Measurements from ENCODE around the gene CRADD. TPM values are rescaled to one million over a fixed set of nuclear protein-coding genes. Genes with fewer than 3 reads are reported as not detected.

CRADD gene
- total RNA-seq, 1 experiment from 2014 or later: 7.6 TPM

DNA sequence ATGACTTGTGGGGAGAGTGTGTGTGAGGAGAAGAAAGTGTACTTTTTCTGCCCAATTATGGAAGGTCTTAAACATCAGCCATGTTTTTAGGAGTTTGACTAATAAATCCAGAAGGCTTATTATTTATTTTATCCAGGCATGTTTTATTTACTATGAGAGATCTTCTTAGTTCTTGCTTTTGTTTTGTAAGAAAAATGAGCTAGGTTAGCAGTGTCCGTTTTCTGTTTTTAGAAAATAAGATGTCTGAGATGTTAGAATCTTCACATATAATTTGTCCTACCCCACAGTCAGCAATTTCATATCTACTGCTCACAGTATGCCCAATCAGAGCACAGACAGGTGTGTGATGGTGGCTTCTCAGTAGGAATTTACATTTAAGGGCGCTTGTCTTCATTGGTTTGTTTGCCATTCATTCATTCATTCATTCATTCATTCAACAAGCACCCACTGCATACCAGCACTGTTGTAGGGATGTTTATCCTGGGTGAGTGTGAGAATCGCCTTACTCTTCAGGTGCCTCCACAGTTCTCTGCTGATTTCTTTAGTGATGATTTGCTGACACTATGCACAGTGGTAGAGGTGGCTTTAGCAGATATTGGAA lies 83.2 kb downstream of the CRADD start:
- no peak overlapping the region for H3K27ac Mint-ChIP-seq
- Histone ChIP-seq H3K27ac (ENCODE audit: insufficient read length, low read depth, low read length) (no peak overlapping the region), H3T11ph (ENCODE audit: low read length) (no peak overlapping the region), H3K9me3 (ENCODE audit: control insufficient read depth, low read depth, low read length) (no peaks in the 10 kb centered on the region), H3K9ac (ENCODE audit: extremely low read depth, insufficient read length, low read length) (no peak overlapping the region), H4K8ac (replicated peaks; ENCODE audit: insufficient read length, low read depth, low read length) (no peak overlapping the region), H3K14ac (ENCODE audit: insufficient read depth, low read length) (no peak overlapping the region), H2BK5ac (ENCODE audit: insufficient read length, low read length) (no peak overlapping the region), H4K5ac (ENCODE audit: insufficient read length, low read depth, low read length) (no peak overlapping the region), H4K20me1 (ENCODE audit: control insufficient read depth, insufficient read depth, insufficient read length) (no peaks in the 10 kb centered on the region), H3K23ac (ENCODE audit: insufficient read length, low read depth, low read length) (no peak overlapping the region), H2BK12ac (ENCODE audit: insufficient read length, low read depth, low read length) (no peak overlapping the region), H3K27me3 (ENCODE audit: insufficient read depth, low read length) (no peaks in the 10 kb centered on the region), H3K79me2 (ENCODE audit: insufficient read depth, low read length) (no peaks in the 10 kb centered on the region), H3K4ac (ENCODE audit: low read depth, low read length) (no peak overlapping the region), H3K4me2 (ENCODE audit: insufficient read depth, insufficient read length, low read length) (no peak overlapping the region), H3K56ac (ENCODE audit: insufficient read length, low read depth, low read length) (no peak overlapping the region), H2BK15ac (ENCODE audit: low read depth, low read length) (no peak overlapping the region), H3K23me2 (ENCODE audit: insufficient read length, low read depth, low read length, poor library complexity, severe bottlenecking) (no peaks in the 10 kb centered on the region), H2BK120ac (ENCODE audit: low read depth, low read length, poor library complexity, severe bottlenecking) (no peak overlapping the region), H4K91ac (ENCODE audit: insufficient read length, low read depth, low read length) (no peak overlapping the region), H3K4me1 (ENCODE audit: insufficient read depth, low read length) (no peaks in the 10 kb centered on the region), H2AK5ac (ENCODE audit: insufficient read length, low read length) (no peak overlapping the region), H3K79me1 (ENCODE audit: insufficient read depth, low read depth, low read length, poor library complexity, severe bottlenecking) (no peaks in the 10 kb centered on the region), H3K18ac (ENCODE audit: insufficient read length, low read depth, low read length) (no peak overlapping the region), H2AFZ (ENCODE audit: low read length) (no peak overlapping the region), H2BK20ac (ENCODE audit: low read depth, low read length, poor library complexity, severe bottlenecking) (no peak overlapping the region)
- H3K4me3 Mint-ChIP-seq: no peak overlapping the region
- no CpG with 5 or more reads among the region's 3 CpGs for WGBS (ENCODE audit: extremely low coverage, insufficient read length, low lambda C conversion rate)
- H3K9me3 Mint-ChIP-seq: no peaks in the 10 kb centered on the region; a peak in 2 of 5 replicates
- 0 out of 7 replicates have a peak, but pooled peaks cover 0 to under 1% (median 0%) of the 10 kb centered on the region in 3 experiments for H3K36me3 Mint-ChIP-seq (ENCODE audit: insufficient read depth in 1 of 3, low read depth in 3 of 3)
- TF ChIP-seq, protein P1, sequence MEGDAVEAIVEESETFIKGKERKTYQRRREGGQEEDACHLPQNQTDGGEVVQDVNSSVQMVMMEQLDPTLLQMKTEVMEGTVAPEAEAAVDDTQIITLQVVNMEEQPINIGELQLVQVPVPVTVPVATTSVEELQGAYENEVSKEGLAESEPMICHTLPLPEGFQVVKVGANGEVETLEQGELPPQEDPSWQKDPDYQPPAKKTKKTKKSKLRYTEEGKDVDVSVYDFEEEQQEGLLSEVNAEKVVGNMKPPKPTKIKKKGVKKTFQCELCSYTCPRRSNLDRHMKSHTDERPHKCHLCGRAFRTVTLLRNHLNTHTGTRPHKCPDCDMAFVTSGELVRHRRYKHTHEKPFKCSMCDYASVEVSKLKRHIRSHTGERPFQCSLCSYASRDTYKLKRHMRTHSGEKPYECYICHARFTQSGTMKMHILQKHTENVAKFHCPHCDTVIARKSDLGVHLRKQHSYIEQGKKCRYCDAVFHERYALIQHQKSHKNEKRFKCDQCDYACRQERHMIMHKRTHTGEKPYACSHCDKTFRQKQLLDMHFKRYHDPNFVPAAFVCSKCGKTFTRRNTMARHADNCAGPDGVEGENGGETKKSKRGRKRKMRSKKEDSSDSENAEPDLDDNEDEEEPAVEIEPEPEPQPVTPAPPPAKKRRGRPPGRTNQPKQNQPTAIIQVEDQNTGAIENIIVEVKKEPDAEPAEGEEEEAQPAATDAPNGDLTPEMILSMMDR (conservative IDR thresholded peaks at IDR 0.05): no peak
- H3K4me1 Mint-ChIP-seq: peaks cover 22 to 26% of the 10 kb centered on the region in 2 experiments
- no peaks in the 10 kb centered on the region for H3K27me3 Mint-ChIP-seq (ENCODE audit: low read depth)
- no peak for DNase-seq

Measured in H9 (cell line).